NCI-H524 treated with DMSO at 0.1 percent for 48 hours (cell line): Measurements from ENCODE around the gene AS3MT.
"Not testable (repeated sequence)": the region's sequence is repeated elsewhere in the genome, so short reads cannot be mapped to it uniquely, and the experiment has no call there.

Experiments used
- DNase-seq: peaks from one replicate; lab custom pipeline; 2025; lab: John Stamatoyannopoulos, UW

Gene AS3MT

GRCh38 chr10:102869258-102870198 is at the start of gene AS3MT:
Gene AS3MT, plus strand, starts transcription at chr10:102869470. Its CDS starts 123 bp downstream, at chr10:102869593.
- DNase-seq = no peak

GRCh38 chr10:102820008-102820407 is 49.3 kb upstream of the AS3MT start:
- not testable (repeated sequence) for DNase-seq

GRCh38 chr10:102822222-102822621 is 47.0 kb upstream of the AS3MT start:
- DNase-seq = no peak

- no peak for DNase-seq
Measured at GRCh38 chr10:102824664-102825063, 44.6 kb upstream of the AS3MT start.

GRCh38 chr10:102826148-102826796 is 43.0 kb upstream of the AS3MT start:
- no peak for DNase-seq

- no peak for DNase-seq
Measured at GRCh38 chr10:102827597-102827975, 41.7 kb upstream of the AS3MT start.

GRCh38 chr10:102831322-102832071 is 37.8 kb upstream of the AS3MT start:
- no peak for DNase-seq

- no peak for DNase-seq
Measured at GRCh38 chr10:102832248-102832647, 37.0 kb upstream of the AS3MT start.

GRCh38 chr10:102832987-102833386 is 36.3 kb upstream of the AS3MT start:
- no peak for DNase-seq

GRCh38 chr10:102834143-102834542 is 35.1 kb upstream of the AS3MT start:
- DNase-seq = no peak

- DNase-seq = no peak
Measured at GRCh38 chr10:102835007-102835482, 34.2 kb upstream of the AS3MT start.

GRCh38 chr10:102837230-102837721 is 32.0 kb upstream of the AS3MT start, which contains the start of gene CYP17A1:
Gene CYP17A1, minus strand, starts transcription at chr10:102837413. Its CDS starts 52 bp downstream, at chr10:102837361.
- DNase-seq = no peak

GRCh38 chr10:102838276-102838927 is 30.9 kb upstream of the AS3MT start:
- DNase-seq = not testable (repeated sequence)

- DNase-seq = no peak
Measured at GRCh38 chr10:102841827-102842345, 27.4 kb upstream of the AS3MT start.

- not testable (repeated sequence) for DNase-seq
Measured at GRCh38 chr10:102843139-102843538, 26.1 kb upstream of the AS3MT start.

- DNase-seq = not testable (repeated sequence)
Measured at GRCh38 chr10:102844190-102844776, 25.0 kb upstream of the AS3MT start.

- no peak for DNase-seq
Measured at GRCh38 chr10:102845352-102845902, 23.8 kb upstream of the AS3MT start.

- DNase-seq = no peak
Measured at GRCh38 chr10:102850025-102850518, 19.2 kb upstream of the AS3MT start.

- not testable (repeated sequence) for DNase-seq
Measured at GRCh38 chr10:102853237-102853636, 16.0 kb upstream of the AS3MT start.
